NCI-H2171 (cell line): ENCODE results near the gene ASIC4.
A peak's percentile ranks its signal among the peaks of the same experiment; 100 is the strongest.

Source experiments
- DNase-seq: peaks from one replicate; lab custom pipeline; 2025; lab: John Stamatoyannopoulos, UW

The ASIC4 gene

DNA sequence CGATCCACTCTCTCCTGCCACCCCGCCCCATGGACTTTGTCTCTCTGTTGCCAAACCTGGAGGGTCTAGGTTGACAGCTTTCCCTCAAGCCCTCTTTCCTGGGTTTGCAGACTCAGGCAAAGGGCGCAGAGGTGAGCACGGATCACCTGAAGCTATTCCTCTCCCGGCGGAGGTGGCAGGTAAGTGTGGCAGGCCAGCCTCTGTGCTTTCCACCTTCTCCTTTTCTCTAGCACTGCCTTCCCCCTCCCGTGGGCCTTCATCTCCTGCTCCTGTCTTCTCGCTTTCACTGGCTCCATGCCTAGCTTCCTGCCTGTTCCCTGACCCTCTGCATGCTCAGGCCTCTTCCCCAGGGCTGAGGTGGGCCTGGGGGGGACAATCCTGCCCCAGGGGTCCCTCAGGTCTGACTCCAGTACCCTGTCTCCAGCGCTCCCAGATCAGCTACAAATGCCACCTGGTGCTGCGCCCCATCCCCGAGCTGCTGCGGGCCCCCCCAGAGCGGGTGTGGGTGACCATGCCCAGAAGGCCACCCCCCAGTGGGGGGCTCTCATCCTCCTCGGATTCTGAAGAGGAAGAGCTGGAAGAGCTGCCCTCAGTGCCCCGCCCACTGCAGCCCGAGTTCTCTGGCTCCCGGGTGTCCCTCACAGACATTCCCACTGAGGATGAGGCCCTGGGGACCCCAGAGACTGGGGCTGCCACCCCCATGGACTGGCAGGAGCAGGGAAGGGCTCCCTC, 31.4 kb upstream of the ASIC4 start:
- DNase-seq = no peak

DNA sequence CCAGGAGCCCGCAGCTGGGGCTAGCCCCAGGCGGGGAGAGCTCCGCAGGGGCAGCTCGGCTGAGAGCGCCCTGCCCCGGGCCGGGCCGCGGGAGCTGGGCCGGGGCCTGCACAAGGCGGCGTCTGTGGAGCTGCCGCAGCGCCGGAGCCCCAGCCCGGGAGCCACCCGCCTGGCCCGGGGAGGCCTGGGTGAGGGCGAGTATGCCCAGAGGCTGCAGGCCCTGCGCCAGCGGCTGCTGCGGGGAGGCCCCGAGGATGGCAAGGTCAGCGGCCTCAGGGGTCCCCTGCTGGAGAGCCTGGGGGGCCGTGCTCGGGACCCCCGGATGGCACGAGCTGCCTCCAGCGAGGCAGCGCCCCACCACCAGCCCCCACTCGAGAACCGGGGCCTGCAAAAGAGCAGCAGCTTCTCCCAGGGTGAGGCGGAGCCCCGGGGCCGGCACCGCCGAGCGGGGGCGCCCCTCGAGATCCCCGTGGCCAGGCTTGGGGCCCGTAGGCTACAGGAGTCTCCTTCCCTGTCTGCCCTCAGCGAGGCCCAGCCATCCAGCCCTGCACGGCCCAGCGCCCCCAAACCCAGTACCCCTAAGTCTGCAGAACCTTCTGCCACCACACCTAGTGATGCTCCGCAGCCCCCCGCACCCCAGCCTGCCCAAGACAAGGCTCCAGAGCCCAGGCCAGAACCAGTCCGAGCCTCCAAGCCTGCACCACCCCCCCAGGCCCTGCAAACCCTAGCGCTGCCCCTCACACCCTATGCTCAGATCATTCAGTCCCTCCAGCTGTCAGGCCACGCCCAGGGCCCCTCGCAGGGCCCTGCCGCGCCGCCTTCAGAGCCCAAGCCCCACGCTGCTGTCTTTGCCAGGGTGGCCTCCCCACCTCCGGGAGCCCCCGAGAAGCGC, 30.6 kb upstream of the ASIC4 start:
- DNase-seq = no peak

DNA sequence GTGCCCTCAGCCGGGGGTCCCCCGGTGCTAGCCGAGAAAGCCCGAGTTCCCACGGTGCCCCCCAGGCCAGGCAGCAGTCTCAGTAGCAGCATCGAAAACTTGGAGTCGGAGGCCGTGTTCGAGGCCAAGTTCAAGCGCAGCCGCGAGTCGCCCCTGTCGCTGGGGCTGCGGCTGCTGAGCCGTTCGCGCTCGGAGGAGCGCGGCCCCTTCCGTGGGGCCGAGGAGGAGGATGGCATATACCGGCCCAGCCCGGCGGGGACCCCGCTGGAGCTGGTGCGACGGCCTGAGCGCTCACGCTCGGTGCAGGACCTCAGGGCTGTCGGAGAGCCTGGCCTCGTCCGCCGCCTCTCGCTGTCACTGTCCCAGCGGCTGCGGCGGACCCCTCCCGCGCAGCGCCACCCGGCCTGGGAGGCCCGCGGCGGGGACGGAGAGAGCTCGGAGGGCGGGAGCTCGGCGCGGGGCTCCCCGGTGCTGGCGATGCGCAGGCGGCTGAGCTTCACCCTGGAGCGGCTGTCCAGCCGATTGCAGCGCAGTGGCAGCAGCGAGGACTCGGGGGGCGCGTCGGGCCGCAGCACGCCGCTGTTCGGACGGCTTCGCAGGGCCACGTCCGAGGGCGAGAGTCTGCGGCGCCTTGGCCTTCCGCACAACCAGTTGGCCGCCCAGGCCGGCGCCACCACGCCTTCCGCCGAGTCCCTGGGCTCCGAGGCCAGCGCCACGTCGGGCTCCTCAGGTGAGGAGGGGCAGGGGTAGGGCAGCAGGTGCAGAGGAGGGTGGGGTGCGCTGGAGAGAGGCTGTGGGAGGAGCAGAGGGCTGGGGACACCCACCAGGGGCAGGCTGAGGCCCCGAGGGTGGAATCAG, 29.7 kb upstream of the ASIC4 start:
- DNase-seq = no peak

DNA sequence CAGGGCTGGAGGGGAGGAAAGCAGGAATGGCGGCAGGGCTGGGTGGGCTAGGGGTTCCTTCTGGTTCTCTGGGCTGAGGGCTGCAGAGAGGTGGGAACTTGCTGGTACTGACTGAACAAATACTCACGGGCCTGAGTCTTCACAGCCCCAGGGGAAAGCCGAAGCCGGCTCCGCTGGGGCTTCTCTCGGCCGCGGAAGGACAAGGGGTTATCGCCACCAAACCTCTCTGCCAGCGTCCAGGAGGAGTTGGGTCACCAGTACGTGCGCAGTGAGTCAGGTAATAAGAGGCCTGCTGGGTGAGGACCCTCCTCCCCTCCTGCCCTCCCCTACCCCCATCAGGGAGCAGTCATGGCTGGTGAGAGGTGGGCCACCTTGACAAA, 29.1 kb upstream of the ASIC4 start:
- no peak for DNase-seq

DNA sequence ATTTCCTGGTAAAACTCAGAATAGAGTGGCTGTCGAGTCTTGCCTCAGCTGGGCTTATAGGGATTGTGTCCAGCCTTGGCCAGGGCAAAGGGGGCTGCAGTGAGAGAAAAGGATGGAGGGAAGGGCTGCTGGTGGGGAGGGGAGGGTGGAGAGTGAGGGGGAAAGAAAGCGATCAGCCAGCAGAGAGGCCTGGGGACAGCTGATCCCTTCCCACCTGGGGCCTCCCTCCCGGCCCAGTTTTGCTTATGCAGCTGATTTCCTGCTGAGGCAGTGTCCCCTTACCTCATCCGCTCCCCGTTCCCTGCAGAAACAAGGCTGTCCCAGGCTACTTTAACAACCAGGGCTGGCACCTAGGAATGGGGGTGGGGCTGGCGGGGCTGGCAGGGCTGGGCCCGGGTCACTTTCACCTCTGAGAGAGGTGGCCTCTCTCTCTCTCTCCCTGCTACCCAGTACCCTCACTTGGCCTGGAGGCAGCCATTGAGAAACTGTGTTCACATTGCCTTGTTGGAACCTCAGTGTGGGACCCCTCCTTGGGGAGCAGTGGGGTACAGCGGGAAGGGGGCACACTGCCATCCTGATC, 27.8 kb upstream of the ASIC4 start:
- DNase-seq = no peak

DNA sequence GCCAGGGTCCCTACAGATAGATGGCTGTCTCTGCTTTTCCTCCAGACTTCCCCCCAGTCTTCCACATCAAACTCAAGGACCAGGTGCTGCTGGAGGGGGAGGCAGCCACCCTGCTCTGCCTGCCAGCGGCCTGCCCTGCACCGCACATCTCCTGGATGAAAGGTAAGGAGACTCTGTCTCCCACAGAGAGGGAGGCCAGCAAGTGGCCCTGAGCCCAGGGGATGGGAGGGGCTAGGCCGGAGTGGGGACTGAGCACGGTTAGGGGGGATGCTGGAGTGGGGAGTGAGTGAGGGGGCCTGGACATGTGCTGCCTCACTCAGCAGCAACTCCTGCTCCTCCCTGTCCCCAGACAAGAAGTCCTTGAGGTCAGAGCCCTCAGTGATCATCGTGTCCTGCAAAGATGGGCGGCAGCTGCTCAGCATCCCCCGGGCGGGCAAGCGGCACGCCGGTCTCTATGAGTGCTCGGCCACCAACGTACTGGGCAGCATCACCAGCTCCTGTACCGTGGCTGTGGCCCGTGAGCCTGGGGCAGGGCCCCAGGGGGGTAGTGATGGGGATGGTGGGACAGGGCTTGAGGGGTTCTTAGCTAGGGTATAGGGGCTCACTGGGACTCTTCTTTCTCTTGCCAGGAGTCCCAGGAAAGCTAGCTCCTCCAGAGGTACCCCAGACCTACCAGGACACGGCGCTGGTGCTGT, 26.0 kb upstream of the ASIC4 start:
- DNase-seq = no peak

DNA sequence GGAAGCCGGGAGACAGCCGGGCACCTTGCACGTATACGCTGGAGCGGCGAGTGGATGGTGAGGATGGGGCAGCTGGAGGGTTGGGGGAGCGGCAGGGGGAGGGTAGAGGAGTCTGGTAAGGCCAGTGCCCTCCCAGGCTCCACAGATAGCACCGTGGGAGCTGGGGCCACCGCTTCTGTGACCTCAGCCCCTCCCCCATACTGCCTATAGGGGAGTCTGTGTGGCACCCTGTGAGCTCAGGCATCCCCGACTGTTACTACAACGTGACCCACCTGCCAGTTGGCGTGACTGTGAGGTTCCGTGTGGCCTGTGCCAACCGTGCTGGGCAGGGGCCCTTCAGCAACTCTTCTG, 25.5 kb upstream of the ASIC4 start:
- DNase-seq = no peak

DNA sequence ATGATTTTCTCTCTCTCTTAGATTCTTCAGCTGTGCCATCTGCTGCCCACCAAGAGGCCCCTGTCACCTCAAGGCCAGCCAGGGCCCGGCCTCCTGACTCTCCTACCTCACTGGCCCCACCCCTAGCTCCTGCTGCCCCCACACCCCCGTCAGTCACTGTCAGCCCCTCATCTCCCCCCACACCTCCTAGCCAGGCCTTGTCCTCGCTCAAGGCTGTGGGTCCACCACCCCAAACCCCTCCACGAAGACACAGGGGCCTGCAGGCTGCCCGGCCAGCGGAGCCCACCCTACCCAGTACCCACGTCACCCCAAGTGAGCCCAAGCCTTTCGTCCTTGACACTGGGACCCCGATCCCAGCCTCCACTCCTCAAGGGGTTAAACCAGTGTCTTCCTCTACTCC, 25.0 kb upstream of the ASIC4 start:
- no peak for DNase-seq

DNA sequence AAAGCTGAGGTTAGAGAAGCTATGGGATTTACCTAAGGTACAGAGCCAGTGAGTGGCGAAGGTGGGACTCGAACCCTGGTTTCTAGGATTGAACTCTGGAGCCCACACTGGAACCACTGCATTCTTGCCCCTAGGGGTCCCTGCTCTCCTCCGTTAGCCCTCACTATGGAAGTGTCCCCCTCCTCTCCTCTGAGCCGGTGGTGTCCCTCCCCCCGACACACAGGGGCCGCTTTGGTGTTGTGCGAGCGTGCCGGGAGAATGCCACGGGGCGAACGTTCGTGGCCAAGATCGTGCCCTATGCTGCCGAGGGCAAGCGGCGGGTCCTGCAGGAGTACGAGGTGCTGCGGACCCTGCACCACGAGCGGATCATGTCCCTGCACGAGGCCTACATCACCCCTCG, 24.1 kb upstream of the ASIC4 start:
- no peak for DNase-seq

DNA sequence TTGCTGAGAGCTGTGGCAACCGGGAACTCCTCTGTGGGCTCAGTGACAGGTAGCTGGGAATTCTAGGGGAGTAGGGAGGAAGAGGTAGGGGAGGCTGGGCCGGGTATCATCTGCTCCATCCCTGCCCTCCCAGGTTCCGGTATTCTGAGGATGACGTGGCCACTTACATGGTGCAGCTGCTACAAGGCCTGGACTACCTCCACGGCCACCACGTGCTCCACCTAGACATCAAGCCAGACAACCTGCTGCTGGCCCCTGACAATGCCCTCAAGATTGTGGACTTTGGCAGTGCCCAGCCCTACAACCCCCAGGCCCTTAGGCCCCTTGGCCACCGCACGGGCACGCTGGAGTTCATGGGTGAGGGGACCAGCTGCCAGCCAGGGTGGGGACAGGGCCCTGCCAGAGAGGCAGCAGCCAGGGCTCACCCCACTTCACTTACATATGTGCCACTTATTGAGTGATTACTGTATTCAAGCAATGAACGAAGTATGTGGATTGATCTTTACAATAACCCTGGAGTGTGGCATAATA, 23.6 kb upstream of the ASIC4 start:
- no peak for DNase-seq

DNA sequence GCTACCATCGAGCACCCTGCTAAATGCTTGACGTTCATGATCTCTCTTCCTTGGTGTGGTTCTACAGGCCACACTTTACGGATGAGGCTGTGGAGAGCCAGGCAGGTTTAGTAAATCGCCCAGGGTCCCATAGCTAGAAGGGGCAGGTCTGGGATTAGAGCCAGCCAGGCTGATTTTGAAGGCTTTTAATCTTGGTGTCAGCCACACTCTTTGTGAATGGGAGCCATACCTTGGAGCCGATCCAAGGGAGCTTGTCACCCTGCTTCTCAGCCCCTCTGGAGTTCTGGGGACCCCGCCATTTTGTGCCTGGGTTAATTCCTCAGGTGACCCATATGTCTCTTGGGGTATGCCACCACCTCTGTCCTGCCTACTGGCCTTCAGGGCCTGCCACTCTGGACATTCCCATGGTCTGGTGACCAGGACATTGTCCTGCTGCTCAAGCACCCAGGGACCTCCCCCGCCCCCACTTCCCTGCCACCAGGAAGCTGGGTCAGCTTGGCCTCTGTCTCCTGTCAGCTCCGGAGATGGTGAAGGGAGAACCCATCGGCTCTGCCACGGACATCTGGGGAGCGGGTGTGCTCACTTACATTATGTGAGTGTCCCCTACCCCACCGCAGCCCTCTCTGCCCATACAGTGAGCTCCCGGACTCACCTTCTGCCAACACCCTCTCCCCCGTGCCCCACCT, 22.9 kb upstream of the ASIC4 start:
- DNase-seq = no peak

DNA sequence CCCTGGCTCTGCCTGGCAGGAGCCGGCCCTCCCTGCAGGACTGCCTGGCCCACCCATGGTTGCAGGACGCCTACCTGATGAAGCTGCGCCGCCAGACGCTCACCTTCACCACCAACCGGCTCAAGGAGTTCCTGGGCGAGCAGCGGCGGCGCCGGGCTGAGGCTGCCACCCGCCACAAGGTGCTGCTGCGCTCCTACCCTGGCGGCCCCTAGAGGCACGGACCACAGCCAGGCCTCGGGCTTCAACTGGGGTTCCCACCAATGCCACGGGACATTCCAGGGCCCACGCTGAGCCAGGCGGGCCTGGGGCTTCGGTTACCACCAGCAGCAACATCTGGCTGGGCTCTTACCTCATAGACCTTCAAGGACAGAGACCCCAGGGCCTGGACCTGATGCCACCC, 21.7 kb upstream of the ASIC4 start:
- DNase-seq = no peak

DNA sequence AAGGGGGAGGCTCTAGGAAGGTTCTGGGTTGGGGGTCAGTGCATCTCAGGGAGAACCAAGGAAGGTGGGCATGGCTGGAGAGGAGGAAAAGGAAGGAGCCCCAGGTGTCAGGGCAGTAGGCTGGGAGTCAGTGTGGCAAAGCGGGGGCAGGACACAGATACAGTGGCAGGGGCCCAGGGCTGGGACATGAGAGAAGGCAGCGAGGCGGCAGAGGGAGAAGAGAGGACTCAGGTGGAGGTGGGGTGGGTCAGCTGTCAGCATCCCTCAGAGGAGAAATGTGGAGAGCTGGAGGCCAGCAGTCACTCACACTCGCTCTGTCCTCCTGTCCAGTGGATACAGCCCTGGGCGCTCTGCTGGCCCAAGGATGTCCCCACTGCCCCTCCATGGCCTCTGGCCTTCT, 21.2 kb upstream of the ASIC4 start:
- no peak for DNase-seq

DNA sequence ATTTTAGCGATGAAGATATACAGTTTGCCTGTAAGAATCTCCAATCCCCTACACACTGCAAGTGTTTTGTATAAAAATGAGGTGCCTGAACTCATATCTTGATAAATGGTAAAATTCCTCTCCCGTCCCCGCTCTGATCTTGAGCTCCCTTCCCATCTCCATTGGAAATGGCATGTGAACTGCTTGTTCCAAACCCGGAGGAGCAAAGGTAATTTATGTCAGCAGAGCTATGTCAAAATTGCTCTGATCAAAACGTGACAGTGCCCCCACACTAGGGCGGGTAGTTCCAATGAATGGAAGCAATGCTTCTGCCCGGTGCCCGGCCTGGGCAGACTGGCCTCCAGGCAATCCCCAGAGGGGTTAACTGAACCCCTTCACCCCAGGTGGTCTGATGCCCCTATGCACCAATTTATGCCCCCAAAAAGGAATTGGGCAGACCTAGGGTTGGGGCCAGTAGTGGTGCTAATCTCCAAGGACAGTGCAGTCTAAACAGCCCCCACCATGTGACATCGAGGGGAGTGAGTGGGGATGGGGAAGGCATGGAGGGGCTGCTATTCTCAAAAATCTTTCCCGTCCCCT, 19.2 kb upstream of the ASIC4 start:
- DNase-seq = no peak

DNA sequence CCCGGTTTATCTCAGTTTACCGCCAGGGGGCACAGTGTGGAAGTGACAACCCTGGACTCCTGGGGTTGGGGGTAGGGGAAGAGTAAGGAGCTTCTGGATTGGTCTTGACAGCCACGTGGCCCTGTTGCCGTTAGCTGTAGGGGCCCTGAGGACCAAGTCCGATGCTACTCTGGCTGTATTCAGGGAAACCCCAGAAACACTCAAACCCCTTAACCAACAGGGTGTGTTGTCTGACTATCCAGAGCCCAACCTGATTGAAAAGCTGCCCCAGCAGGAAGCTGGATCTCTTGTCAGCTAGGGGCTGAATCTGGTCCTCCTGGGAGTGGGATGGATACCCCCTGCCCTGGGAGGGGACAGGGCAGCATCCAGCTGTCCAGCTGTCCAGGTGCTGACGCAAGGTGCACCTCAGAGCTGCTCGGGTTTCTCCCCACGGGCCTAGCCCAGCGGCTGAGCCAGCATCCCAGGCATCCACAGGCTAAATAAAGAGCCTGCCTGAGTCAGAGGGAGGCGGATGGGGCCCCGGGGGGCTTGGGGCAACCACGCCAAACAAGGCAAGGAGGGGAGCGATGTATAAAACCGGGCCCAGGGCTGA, 18.7 kb upstream of the ASIC4 start:
- DNase-seq = peak; percentile 72

DNA sequence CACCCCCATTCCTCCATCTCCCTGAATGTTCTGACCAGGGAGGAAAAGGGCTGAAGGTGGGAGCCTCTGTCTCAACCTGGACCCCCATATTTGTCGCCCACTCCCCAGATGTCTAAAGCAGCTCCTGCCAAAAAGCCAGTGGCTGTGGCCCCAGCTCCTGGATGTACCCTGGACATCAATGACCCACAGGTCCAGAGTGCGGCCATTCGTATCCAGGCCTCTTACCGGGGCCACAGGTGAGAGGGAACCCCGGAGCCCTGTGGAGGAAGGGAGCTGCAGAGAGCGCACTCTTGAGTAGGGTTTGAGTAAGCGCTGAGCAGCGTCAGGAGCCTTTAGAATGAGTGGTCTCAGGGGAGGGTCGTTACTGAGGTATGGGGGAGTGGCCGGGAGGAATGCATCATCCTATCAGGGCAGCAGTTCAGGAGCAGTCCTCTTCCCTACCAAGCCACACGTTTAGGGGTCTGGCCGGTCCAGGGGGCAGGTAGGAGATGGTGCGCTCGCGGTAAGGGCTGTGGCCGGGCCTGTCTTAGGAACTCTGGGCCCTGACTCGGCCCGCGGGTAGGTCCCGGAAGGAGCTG, 17.9 kb upstream of the ASIC4 start:
- DNase-seq = no peak

DNA sequence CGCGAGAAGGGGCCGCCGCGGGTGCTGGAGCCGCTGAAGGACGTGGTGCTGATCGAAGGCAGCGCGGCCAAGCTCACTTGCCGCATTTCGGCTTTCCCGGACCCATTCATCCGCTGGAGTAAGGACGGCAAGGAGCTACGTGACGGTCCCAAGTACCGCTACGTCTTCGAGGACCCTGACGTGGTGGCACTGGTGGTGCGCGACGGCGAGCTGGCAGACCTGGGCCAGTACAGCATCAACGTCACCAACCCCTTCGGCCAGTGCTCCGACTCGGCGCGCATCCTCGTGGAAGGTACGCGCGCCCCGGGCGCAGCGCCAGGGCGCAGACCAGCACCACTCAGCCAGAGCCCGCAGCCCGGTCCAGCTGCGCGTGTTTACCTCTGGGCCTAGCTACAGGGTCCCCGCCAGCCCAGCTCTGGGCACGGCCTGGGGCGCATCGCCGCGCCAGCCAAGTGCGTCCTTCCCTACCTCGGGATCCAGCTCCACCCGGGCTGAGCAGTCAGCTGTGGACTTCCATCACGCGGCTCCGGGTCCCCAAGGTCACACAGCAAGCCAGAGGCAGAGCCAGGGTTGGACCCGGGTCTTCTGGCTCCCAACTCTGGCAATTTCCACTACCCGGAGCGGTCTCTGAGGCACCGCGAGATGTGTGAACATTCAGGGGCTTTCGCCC, 17.3 kb upstream of the ASIC4 start:
- DNase-seq = no peak

DNA sequence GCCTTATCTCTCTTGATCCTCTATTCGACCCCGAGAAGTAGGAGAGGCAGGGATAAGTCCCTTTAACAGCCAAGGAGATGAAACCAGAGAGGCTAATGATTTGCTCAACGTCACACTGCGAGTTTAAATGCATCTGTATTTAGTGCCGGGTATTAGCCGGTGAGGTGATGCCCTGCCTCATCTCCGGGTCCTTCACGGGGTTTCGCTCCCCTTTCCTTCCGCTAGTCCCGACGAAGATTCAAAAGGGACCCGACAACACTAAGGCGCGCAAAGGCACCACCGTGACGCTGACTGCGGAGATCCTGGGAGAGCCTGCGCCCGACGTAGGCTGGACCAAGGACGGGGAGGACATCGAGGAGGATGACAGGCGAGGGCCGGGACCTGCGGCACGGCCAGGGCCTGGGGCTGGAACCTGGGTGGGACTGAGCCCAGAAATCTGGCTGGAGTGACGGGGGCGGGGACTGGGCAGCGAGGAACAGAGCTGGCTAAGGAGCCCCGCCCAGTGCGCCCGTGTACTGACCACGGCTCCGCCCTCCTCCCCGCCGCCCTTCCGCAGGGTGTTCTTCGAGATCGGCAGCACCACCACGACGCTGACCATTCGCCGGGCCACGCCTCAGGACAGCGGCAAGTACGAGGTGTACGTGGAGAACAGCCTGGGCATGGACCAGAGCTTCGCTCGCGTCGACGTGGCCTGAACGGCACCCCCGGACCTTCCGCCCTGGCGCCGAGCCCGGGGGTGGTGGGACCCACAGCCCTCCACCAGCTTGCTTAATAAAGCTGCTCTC, 16.6 kb upstream of the ASIC4 start:
- DNase-seq = no peak
